ENCODE results near the gene PSD. TPM values are rescaled to one million over a fixed set of nuclear protein-coding genes. Genes with fewer than 3 reads are reported as not detected.

PSD gene
- total RNA-seq, 2 experiments from 2014 or later: 9.3 to 10.4 TPM

GRCh38 chr10:102398172-102399020, 20.2 kb downstream of the PSD start:
- H3K4me3 Mint-ChIP-seq: peak overlapping the region; percentile 93
- peak overlapping the region; percentile 67 for H3K27ac Mint-ChIP-seq
- intact Hi-C loops (cut with micrococcal nuclease): no loop called here
- ATAC-seq (no peak), DNase-seq (no peak)
- H3K9me3 Mint-ChIP-seq: no peaks in the 10 kb centered on the region
- ChIA-PET CTCF (interaction anchor here (0.7 to 15.2 kb wide), 27 partner anchors 9 to 266 kb away, joined by 3 to 143 read pairs (median 5); partner anchors contain the start of genes C10orf95, CUEDC2, ELOVL3 and FBXL15), POLR2A (interaction anchor here (0.9 to 9.1 kb wide), 10 partner anchors 7 to 263 kb away, joined by 3 to 107 read pairs (median 12); partner anchors contain the start of genes C10orf95, CUEDC2, FBXL15 and PITX3)
- no peak for TF ChIP-seq CTCF (IDR thresholded peaks at IDR 0.05)
- peaks cover 69% of the 10 kb centered on the region for H3K36me3 Mint-ChIP-seq (ENCODE audit: low read depth)
- no peaks in the 10 kb centered on the region for H3K27me3 Mint-ChIP-seq
- peaks cover 49% of the 10 kb centered on the region for H3K4me1 Mint-ChIP-seq (ENCODE audit: low read depth)

DNA sequence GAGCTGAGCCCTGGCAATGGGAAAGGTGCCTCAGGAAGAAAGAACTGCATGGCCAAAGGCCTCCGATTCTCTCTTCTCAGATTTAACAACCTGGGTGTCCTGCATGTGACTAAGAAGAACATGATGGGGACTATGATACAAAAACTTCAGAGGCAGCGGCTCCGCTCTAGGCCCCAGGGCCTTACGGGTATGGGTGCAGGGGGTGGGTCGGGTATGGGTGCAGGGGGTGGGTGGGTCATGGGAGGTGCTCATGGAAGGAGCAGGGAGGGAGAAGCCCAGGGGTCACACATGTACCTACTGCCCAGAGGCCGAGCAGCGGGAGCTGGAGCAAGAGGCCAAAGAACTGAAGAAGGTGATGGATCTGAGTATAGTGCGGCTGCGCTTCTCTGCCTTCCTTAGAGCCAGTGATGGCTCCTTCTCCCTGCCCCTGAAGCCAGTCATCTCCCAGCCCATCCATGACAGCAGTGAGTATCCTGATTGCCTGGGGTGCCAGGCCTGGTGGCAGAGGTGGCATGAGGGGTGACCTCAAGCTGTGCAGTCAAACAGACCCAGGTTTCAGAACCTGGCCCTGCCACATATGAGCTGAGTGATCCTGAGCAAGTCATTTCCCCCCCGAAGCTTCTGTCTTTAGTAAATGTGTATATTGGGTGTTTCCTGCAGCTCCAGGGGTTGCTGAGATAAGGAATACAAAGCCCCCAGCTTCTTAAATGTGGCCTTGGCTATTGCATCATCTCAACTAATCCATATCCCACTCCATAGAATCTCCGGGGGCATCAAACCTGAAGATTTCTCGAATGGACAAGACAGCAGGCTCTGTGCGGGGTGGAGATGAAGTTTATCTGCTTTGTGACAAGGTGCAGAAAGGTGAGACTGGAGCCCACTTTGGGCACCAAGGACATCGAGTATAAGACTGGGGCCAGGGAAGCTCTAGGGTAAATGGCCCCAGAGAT, 21.1 kb downstream of the PSD start:
- ATAC-seq: no peak
- ChIA-PET CTCF (interaction anchor here (0.7 to 15.2 kb wide), 12 partner anchors 8 to 170 kb away, joined by 3 to 143 read pairs (median 16); partner anchors contain the start of genes C10orf95, CUEDC2, ELOVL3 and FBXL15), POLR2A (interaction anchor here (0.9 to 9.1 kb wide), 10 partner anchors 8 to 262 kb away, joined by 3 to 107 read pairs (median 16); partner anchors contain the start of genes C10orf95, CUEDC2 and FBXL15)
- peaks cover 57% of the 10 kb centered on the region for H3K4me1 Mint-ChIP-seq (ENCODE audit: low read depth)
- no peaks in the 10 kb centered on the region for H3K27me3 Mint-ChIP-seq
- no peak for TF ChIP-seq CTCF (IDR thresholded peaks at IDR 0.05)
- no peak for DNase-seq
- H3K4me3 Mint-ChIP-seq: peak overlapping the region; percentile 93
- no peaks in the 10 kb centered on the region for H3K9me3 Mint-ChIP-seq
- H3K36me3 Mint-ChIP-seq (ENCODE audit: low read depth): peaks cover 69% of the 10 kb centered on the region
- intact Hi-C loops (cut with micrococcal nuclease): no loop called here
- peak overlapping the region; percentile 98 for H3K27ac Mint-ChIP-seq

- ATAC-seq: no peak
- ChIA-PET CTCF (interaction anchor here (1.3 to 15.2 kb wide), 9 partner anchors 10 to 187 kb away, joined by 3 to 143 read pairs (median 6); partner anchors contain the start of genes C10orf95, ELOVL3 and FBXL15), POLR2A (interaction anchor here (0.9 to 9.1 kb wide), 6 partner anchors 9 to 245 kb away, joined by 3 to 107 read pairs (median 46); partner anchors contain the start of genes C10orf95, CUEDC2 and FBXL15)
- Mint-ChIP-seq H3K36me3 (ENCODE audit: low read depth) (peaks cover 62% of the 10 kb centered on the region), H3K27ac (peak overlapping the region; percentile 98), H3K4me1 (ENCODE audit: low read depth) (peaks cover 55% of the 10 kb centered on the region), H3K9me3 (no peaks in the 10 kb centered on the region), H3K4me3 (peak overlapping the region; percentile 93), H3K27me3 (no peaks in the 10 kb centered on the region)
- TF ChIP-seq CTCF (IDR thresholded peaks at IDR 0.05): no peak
- DNase-seq: no peak
- intact Hi-C loops (cut with micrococcal nuclease): no loop called here
Observed at GRCh38 chr10:102396730-102397151, 21.8 kb downstream of the PSD start.

DNA sequence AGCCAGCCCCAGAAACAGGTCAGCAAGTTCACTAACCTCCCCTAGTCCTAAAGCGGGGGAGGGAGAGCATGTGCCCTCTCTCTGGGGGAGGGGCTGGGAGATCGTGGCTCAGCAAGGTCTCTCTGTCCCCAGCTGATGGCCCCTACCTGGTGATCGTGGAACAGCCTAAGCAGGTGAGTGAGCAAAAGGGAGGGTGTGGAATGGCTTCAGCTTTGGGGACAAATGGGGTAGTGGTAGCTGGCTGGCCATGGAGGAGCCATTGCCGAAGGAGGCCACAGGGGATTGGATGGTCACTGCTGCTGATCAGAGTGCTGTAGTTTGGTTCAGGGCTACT, 22.3 kb downstream of the PSD start:
- no peaks in the 10 kb centered on the region for H3K27me3 Mint-ChIP-seq
- DNase-seq (no peak), ATAC-seq (no peak)
- intact Hi-C loops (cut with micrococcal nuclease): no loop called here
- H3K27ac Mint-ChIP-seq: peak overlapping the region; percentile 98
- H3K36me3 Mint-ChIP-seq (ENCODE audit: low read depth): peaks cover 58% of the 10 kb centered on the region
- ChIA-PET POLR2A (interaction anchor here (4.0 to 9.1 kb wide), 5 partner anchors 9 to 82 kb away, joined by 14 to 107 read pairs (median 49); partner anchors contain the start of genes C10orf95 and FBXL15), CTCF (interaction anchor here (1.3 to 15.2 kb wide), 6 partner anchors 11 to 187 kb away, joined by 3 to 143 read pairs (median 3); partner anchors contain the start of gene FBXL15)
- H3K9me3 Mint-ChIP-seq: no peaks in the 10 kb centered on the region
- peak overlapping the region; percentile 93 for H3K4me3 Mint-ChIP-seq
- peaks cover 55% of the 10 kb centered on the region for H3K4me1 Mint-ChIP-seq (ENCODE audit: low read depth)
- TF ChIP-seq CTCF (IDR thresholded peaks at IDR 0.05): no peak
